Measurements from ENCODE around the gene XPO5. TPM values are rescaled to one million over a fixed set of nuclear protein-coding genes. Genes with fewer than 3 reads are reported as not detected.

Gene XPO5
- total and polyA plus RNA-seq, 9 of the 15 experiments (the other 6 are each of a cell fraction or from before 2014, with no cell fraction given), result 36.0 to 170 (median 99.1) TPM

DNA sequence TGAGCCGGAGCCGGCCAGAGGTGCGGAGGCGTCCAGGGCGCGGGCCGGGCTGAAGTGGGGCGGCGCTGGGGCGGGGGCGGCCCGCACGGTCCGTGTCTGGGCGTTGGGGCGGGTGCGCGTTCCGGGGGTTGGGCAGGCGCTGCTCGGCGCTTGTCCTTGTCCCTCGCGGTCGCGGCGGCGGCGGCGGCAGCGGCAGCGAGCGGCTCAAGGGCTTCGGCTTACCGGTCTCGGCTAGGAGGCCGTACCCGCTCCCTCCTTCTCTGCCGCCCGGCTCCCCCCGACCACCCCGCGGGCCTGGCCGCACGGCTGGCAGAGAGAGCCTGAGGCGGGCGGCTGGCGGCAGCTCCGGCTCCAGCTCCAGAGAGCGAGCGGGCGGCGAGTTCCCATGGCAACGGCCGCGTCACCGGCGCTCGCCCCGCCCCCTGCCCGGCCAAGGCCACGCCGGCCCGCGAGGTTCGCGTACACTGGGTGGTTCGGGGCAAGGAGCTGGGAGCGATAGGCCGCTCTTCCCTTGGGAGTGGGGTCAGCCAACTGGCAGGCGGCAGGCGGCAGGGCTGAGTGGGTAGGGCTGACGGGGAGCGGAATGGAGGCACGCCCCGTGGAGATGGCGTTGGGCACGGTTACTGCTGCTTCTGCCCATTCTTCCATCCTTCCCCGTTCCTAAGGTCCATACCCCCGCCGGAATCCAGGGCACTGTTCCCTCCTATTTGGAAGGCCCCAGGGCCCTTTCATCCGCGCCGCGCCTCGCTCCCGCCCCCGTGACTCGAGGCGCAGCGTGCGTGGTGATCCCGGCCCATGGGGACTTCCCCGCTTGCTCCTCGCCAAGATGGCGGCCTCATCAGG lies 65.6 kb downstream of the XPO5 start, which contains the start of gene LRRC73 (continued):
- TF ChIP-seq TCFL5 (CRISPR knock-in tag; conservative IDR thresholded peaks at IDR 0.05), result no peak
- TF ChIP-seq POLR2G (IDR thresholded peaks at IDR 0.05; ENCODE audit: low read depth, low read length), result peak; percentile 83
- TF ChIP-seq, protein P1, sequence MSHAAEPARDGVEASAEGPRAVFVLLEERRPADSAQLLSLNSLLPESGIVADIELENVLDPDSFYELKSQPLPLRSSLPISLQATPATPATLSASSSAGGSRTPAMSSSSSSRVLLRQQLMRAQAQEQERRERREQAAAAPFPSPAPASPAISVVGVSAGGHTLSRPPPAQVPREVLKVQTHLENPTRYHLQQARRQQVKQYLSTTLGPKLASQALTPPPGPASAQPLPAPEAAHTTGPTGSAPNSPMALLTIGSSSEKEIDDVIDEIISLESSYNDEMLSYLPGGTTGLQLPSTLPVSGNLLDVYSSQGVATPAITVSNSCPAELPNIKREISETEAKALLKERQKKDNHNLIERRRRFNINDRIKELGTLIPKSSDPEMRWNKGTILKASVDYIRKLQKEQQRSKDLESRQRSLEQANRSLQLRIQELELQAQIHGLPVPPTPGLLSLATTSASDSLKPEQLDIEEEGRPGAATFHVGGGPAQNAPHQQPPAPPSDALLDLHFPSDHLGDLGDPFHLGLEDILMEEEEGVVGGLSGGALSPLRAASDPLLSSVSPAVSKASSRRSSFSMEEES (CRISPR knock-in tag; IDR thresholded peaks at IDR 0.05), result no peak
- TF ChIP-seq NFE2 (IDR thresholded peaks at IDR 0.05; ENCODE audit: low read depth), result 0 out of 2 replicates have a peak, but pooled peaks have one; percentile 1
- TF ChIP-seq GTF2A2 (tag; IDR thresholded peaks at IDR 0.05), result no peak
- TF ChIP-seq, protein P2, sequence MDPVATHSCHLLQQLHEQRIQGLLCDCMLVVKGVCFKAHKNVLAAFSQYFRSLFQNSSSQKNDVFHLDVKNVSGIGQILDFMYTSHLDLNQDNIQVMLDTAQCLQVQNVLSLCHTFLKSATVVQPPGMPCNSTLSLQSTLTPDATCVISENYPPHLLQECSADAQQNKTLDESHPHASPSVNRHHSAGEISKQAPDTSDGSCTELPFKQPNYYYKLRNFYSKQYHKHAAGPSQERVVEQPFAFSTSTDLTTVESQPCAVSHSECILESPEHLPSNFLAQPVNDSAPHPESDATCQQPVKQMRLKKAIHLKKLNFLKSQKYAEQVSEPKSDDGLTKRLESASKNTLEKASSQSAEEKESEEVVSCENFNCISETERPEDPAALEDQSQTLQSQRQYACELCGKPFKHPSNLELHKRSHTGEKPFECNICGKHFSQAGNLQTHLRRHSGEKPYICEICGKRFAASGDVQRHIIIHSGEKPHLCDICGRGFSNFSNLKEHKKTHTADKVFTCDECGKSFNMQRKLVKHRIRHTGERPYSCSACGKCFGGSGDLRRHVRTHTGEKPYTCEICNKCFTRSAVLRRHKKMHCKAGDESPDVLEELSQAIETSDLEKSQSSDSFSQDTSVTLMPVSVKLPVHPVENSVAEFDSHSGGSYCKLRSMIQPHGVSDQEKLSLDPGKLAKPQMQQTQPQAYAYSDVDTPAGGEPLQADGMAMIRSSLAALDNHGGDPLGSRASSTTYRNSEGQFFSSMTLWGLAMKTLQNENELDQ (CRISPR knock-in tag; IDR thresholded peaks at IDR 0.05; ENCODE audit: borderline replicate concordance), result no peak
- no peak for TF ChIP-seq ZNF121 (CRISPR knock-in tag; conservative IDR thresholded peaks at IDR 0.05)
- no peak for TF ChIP-seq LEF1 (IDR thresholded peaks at IDR 0.05)
- no peak for TF ChIP-seq MAFF (IDR thresholded peaks at IDR 0.05; ENCODE audit: low read length)
- TF ChIP-seq ZNF785 (CRISPR knock-in tag; IDR thresholded peaks at IDR 0.05), result no peak
- TF ChIP-seq GATAD2B (IDR thresholded peaks at IDR 0.05; ENCODE audit: borderline replicate concordance), result 0 out of 2 replicates have a peak, but pooled peaks have one; percentile 44
- no peak for TF ChIP-seq ZBED1 (IDR thresholded peaks at IDR 0.05)
- peak; percentile 51; the same call in 1 of the 2 replicates for TF ChIP-seq ZBTB7A (IDR thresholded peaks at IDR 0.05; ENCODE audit: borderline replicate concordance, control insufficient read depth, low read depth, low read length)
- no peak for TF ChIP-seq SNRNP70 (optimal IDR thresholded peaks at IDR 0.05; ENCODE audit: low read depth, low read length)
- no peak for TF ChIP-seq RUNX1 (IDR thresholded peaks at IDR 0.05; ENCODE audit: low read depth)
- TF ChIP-seq, protein P3, sequence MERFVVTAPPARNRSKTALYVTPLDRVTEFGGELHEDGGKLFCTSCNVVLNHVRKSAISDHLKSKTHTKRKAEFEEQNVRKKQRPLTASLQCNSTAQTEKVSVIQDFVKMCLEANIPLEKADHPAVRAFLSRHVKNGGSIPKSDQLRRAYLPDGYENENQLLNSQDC (CRISPR knock-in tag; IDR thresholded peaks at IDR 0.05), result no peak
- TF ChIP-seq RB1 (IDR thresholded peaks at IDR 0.05; ENCODE audit: low read depth), result peak; percentile 83
- TF ChIP-seq DIDO1 (tag; IDR thresholded peaks at IDR 0.05; ENCODE audit: low read depth), result no peak
- TF ChIP-seq RAD51 (IDR thresholded peaks at IDR 0.05; ENCODE audit: borderline replicate concordance, low read depth), result no peak
- no peak for TF ChIP-seq ZNF584 (CRISPR knock-in tag; IDR thresholded peaks at IDR 0.05; ENCODE audit: low read depth)
- TF ChIP-seq HDAC3 (IDR thresholded peaks at IDR 0.05; ENCODE audit: borderline replicate concordance, partially characterized antibody), result no peak
